ENCODE measurements around the gene CYP4V2.

- TF ChIP-seq, protein P1, sequence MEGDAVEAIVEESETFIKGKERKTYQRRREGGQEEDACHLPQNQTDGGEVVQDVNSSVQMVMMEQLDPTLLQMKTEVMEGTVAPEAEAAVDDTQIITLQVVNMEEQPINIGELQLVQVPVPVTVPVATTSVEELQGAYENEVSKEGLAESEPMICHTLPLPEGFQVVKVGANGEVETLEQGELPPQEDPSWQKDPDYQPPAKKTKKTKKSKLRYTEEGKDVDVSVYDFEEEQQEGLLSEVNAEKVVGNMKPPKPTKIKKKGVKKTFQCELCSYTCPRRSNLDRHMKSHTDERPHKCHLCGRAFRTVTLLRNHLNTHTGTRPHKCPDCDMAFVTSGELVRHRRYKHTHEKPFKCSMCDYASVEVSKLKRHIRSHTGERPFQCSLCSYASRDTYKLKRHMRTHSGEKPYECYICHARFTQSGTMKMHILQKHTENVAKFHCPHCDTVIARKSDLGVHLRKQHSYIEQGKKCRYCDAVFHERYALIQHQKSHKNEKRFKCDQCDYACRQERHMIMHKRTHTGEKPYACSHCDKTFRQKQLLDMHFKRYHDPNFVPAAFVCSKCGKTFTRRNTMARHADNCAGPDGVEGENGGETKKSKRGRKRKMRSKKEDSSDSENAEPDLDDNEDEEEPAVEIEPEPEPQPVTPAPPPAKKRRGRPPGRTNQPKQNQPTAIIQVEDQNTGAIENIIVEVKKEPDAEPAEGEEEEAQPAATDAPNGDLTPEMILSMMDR (IDR thresholded peaks at IDR 0.05; ENCODE audit: poor library complexity) = no peak
- TF ChIP-seq EZH2 (IDR thresholded peaks at IDR 0.05; ENCODE audit: borderline replicate concordance) = no peak
Observed at GRCh38 chr4:186166852-186167512, 24.4 kb upstream of the CYP4V2 start.

Measured in hepatocyte (in vitro differentiated cells).